OCI-LY7 (cell line): ENCODE measurements around the gene HECW1. TPM values are rescaled to one million over a fixed set of nuclear protein-coding genes. Genes with fewer than 3 reads are reported as not detected.

Experiments
- BruUV-seq: library from RNA; stranded (reverse); fragments of 400-500 nt; replicated peaks from 2 replicates; lab custom pipeline; 2021; lab: Mats Ljungman, UMichigan
- CTCF ChIA-PET: fragments of 300-600 bp; sonication (Branson Sonifier 250); formaldehyde crosslinking; loops from one replicate; lab custom pipeline; 2022; ENCODE audit warnings: antibody characterized with exemption; ENCODE audit not compliant: unreplicated experiment; lab: Charles Lee
- POLR2A ChIA-PET: fragments of 300-600 bp; sonication (Branson Sonifier 250); formaldehyde crosslinking; loops from one replicate; lab custom pipeline; 2022; ENCODE audit warnings: antibody characterized with exemption; lab: Charles Lee
- DNase-seq: peaks from one replicate; pipeline ENCODE4 v3.0.0-alpha.2; 2015; ENCODE audit warnings: low spot score
- H2AFZ ChIP-seq: fragments of 200-600 bp; sonication (generic), shearing (Covaris generic); 2 replicates; pipeline ENCODE4 v1.6.1; 2014; ENCODE audit warnings: mild to moderate bottlenecking, antibody characterized with exemption, low read length, moderate library complexity
- H3K27ac ChIP-seq: fragments of 200-600 bp; sonication (generic); 2 replicates; pipeline ENCODE4 v1.5.1; 2014; ENCODE audit warnings: mixed run types, low read depth, mild to moderate bottlenecking, moderate library complexity, low read length, inconsistent platforms; ENCODE audit not compliant: poor library complexity, severe bottlenecking
- H3K36me3 ChIP-seq: fragments of 200-600 bp; sonication (generic); 2 replicates; pipeline ENCODE4 v1.6.1; 2014; ENCODE audit warnings: mild to moderate bottlenecking, antibody characterized with exemption, low read length, moderate library complexity, mixed read lengths; ENCODE audit not compliant: insufficient read depth
- H3K4me1 ChIP-seq: fragments of 200-600 bp; sonication (generic); 2 replicates; pipeline ENCODE4 v1.5.1; 2014; ENCODE audit warnings: mild to moderate bottlenecking, low read length; ENCODE audit not compliant: insufficient read depth, poor library complexity, severe bottlenecking
- H3K4me2 ChIP-seq: fragments of 200-600 bp; sonication (generic); 2 replicates; pipeline ENCODE4 v1.6.1; 2014; ENCODE audit warnings: mild to moderate bottlenecking, low read length
- H3K4me3 ChIP-seq: fragments of 200-600 bp; sonication (generic); 2 replicates; pipeline ENCODE4 v1.5.1; 2014; ENCODE audit warnings: mild to moderate bottlenecking, low read depth, low read length; ENCODE audit not compliant: poor library complexity, severe bottlenecking
- H3K79me2 ChIP-seq: fragments of 200-600 bp; sonication (generic); 2 replicates; pipeline ENCODE4 v1.6.1; 2016; ENCODE audit warnings: low read depth, mild to moderate bottlenecking, low read length, moderate library complexity, mixed read lengths; ENCODE audit not compliant: insufficient read depth
- H3K9me2 ChIP-seq: fragments of 200-600 bp; sonication (generic); 2 replicates; pipeline ENCODE4 v1.6.1; 2016; ENCODE audit warnings: mild to moderate bottlenecking, low read length, mixed read lengths; ENCODE audit not compliant: insufficient read depth
- H3K9me3 ChIP-seq: fragments of 200-600 bp; sonication (generic); 2 replicates; pipeline ENCODE4 v1.6.1; 2014; ENCODE audit warnings: mild to moderate bottlenecking, mixed run types, low read length, mixed read lengths
- H4K20me1 ChIP-seq: fragments of 200-600 bp; sonication (generic); 2 replicates; pipeline ENCODE4 v1.6.1; 2014; ENCODE audit warnings: mild to moderate bottlenecking, antibody characterized with exemption, low read length, moderate library complexity, mixed read lengths; ENCODE audit not compliant: insufficient read depth
- EZH2phosphoT487 ChIP-seq: fragments of 200-600 bp; sonication (generic); IDR thresholded peaks from 2 replicates; pipeline ENCODE4 v1.6.1; 2018; ENCODE audit warnings: low read depth, borderline replicate concordance, mild to moderate bottlenecking, mixed run types, antibody characterized with exemption, low read length, moderate library complexity, mixed read lengths
- intact Hi-C: fragments of 100-400 bp; cut with micrococcal nuclease; formaldehyde crosslinking; loops from one replicate; pipeline ENCODE4 v1.10.0; 2022; ENCODE audit not compliant: unreplicated experiment
- total RNA-seq, 2 experiments: library from RNA; depleted of rRNA in 1 of 2; stranded (reverse); fragments of >200 nt in 1 of 2; shearing (Covaris generic) in 1 of 2; gene quantifications; 2 replicates each; pipeline ENCODE4 v1.2.3, GENCODE V29; 2014 to 2022
- TF ChIP-seq, protein P1 (sequence below): fragments of 200-600 bp; sonication (generic); conservative IDR thresholded peaks from 2 replicates; pipeline ENCODE4 v1.5.1; 2014; ENCODE audit warnings: mild to moderate bottlenecking, antibody characterized with exemption, low read length, moderate library complexity, mixed read lengths

The HECW1 gene
- total RNA-seq, 2 experiments from 2014 or later: 2.0 TPM

DNA sequence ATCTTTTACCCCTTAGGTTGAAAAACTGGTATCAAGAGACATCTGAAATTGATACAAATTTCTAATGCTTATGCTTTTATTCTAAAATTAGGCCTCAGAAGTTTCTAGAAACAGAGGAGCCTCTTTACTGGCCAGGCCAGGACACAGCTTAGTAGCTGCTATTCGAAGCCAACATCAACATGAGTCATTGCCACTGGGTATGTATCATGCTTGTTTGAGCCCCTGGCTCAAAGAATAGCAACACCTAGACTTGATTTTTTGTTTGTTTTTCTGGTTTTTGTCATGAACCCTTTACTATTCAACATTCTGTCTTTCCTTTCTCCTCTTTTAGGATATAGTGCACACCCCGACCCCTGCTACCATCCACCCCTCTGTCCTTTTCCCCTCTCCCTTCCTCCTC is 379.5 kb downstream of the HECW1 start:
- DNase-seq: no peak
- no peak for TF ChIP-seq EZH2phosphoT487
- TF ChIP-seq, protein P1, sequence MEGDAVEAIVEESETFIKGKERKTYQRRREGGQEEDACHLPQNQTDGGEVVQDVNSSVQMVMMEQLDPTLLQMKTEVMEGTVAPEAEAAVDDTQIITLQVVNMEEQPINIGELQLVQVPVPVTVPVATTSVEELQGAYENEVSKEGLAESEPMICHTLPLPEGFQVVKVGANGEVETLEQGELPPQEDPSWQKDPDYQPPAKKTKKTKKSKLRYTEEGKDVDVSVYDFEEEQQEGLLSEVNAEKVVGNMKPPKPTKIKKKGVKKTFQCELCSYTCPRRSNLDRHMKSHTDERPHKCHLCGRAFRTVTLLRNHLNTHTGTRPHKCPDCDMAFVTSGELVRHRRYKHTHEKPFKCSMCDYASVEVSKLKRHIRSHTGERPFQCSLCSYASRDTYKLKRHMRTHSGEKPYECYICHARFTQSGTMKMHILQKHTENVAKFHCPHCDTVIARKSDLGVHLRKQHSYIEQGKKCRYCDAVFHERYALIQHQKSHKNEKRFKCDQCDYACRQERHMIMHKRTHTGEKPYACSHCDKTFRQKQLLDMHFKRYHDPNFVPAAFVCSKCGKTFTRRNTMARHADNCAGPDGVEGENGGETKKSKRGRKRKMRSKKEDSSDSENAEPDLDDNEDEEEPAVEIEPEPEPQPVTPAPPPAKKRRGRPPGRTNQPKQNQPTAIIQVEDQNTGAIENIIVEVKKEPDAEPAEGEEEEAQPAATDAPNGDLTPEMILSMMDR: no peak
- Histone ChIP-seq H3K79me2 (no peaks in the 10 kb centered on the region), H3K4me2 (no peak overlapping the region), H3K4me3 (no peak overlapping the region), H3K9me2 (no peaks in the 10 kb centered on the region), H3K36me3 (no peaks in the 10 kb centered on the region), H3K27ac (no peak overlapping the region), H3K9me3 (no peaks in the 10 kb centered on the region), H3K4me1 (peaks cover 14% of the 10 kb centered on the region), H2AFZ (no peak overlapping the region), H4K20me1 (no peaks in the 10 kb centered on the region)
- POLR2A ChIA-PET: interaction anchor here (0.6 kb wide), 1 partner anchor 356 kb away, joined by 3 read pairs; no protein-coding TSS in a partner anchor
- CTCF ChIA-PET: no interaction called here
- BruUV-seq: no TSS peak
- intact Hi-C loops: no loop called here

DNA sequence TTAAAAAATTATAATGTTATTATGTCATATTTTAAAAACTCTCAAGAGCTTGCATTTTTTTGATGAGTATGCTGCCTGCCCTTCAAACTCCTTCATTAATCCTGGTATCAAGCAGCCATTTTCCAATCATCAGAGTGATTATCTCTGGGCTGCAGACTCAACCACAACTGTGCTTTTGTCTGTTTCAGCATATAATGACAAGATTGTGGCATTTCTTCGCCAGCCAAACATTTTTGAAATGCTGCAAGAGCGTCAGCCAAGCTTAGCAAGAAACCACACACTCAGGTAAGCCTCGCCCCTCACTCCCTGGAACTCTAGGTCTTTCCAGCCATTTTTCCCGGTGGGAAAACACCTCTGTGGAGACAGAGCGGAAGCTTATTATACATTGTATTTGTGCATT is 380.4 kb downstream of the HECW1 start:
- Histone ChIP-seq H3K4me3 (no peak overlapping the region), H3K9me2 (no peaks in the 10 kb centered on the region), H3K4me2 (no peak overlapping the region), H3K4me1 (peaks cover 14% of the 10 kb centered on the region), H3K36me3 (no peaks in the 10 kb centered on the region), H4K20me1 (no peaks in the 10 kb centered on the region), H3K79me2 (no peaks in the 10 kb centered on the region), H3K9me3 (no peaks in the 10 kb centered on the region), H2AFZ (no peak overlapping the region), H3K27ac (no peak overlapping the region)
- intact Hi-C loops: no loop called here
- no peak for DNase-seq
- ChIA-PET CTCF (no interaction called here), POLR2A (no interaction called here)
- no TSS peak for BruUV-seq
- TF ChIP-seq, protein P1: no peak
- TF ChIP-seq EZH2phosphoT487: no peak

DNA sequence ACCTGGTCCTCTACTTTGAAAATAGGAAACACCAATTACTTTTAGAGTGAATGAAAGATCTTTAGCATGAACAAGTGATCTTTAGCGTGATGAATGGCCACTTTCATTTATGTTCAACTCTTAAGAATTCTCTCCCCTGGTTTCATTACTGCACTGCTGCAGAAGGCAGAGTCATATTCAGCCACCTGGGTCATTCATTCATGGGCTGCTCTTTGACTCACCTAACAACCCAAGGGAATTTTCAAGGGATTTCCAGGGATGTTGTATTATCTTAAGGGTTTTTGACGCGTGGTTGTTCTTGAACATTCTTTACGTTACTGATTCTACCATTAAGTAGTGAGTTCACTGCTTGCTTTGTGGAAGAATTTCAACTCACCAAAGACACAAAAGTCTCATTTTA is 383.1 kb downstream of the HECW1 start:
- H2AFZ ChIP-seq: no peak overlapping the region
- TF ChIP-seq, protein P1: no peak
- TF ChIP-seq EZH2phosphoT487: no peak
- H3K9me3 ChIP-seq: no peaks in the 10 kb centered on the region
- no peaks in the 10 kb centered on the region for H4K20me1 ChIP-seq
- no TSS peak for BruUV-seq
- POLR2A ChIA-PET: no interaction called here
- no peaks in the 10 kb centered on the region for H3K4me1 ChIP-seq
- H3K4me3 ChIP-seq: no peak overlapping the region
- no peaks in the 10 kb centered on the region for H3K36me3 ChIP-seq
- no peak overlapping the region for H3K27ac ChIP-seq
- DNase-seq: no peak
- H3K4me2 ChIP-seq: no peak overlapping the region
- CTCF ChIA-PET: no interaction called here
- no peaks in the 10 kb centered on the region for H3K79me2 ChIP-seq
- no peaks in the 10 kb centered on the region for H3K9me2 ChIP-seq
- intact Hi-C loops: no loop called here
